Measurements from ENCODE around the gene SENP3. TPM values are rescaled to one million over a fixed set of nuclear protein-coding genes. Genes with fewer than 3 reads are reported as not detected.

SENP3 gene
- total and polyA plus RNA-seq, 2 of the 13 experiments (the other 11 are each of a cell fraction or from before 2014, with no cell fraction given), result 55.8 to 75.4 TPM

DNA sequence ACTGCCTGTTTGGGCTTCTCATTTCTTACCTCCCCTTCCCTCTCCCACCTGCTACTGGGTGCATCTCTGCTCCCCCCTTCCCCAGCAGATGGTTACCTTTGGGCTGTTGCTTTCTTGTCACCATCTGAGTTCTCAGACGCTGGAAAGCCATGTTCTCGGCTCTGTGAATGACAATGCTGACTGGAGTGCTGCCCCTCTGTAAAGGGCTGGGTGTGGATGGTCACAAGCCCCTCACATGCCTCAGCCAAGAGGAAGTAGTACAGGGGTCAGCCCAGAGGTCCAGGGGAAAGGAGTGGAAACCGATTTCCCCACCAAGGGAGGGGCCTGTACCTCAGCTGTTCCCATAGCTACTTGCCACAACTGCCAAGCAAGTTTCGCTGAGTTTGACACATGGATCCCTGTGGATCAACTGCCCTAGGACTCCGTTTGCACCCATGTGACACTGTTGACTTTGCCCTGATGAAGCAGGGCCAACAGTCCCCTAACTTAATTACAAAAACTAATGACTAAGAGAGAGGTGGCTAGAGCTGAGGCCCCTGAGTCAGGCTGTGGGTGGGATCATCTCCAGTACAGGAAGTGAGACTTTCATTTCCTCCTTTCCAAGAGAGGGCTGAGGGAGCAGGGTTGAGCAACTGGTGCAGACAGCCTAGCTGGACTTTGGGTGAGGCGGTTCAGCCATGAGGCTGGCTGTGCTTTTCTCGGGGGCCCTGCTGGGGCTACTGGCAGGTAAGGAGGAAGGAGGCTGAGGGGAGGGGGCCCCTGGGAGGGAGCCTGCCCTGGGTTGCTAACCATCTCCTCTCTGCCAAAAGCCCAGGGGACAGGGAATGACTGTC lies 17.5 kb downstream of the SENP3 start, which contains the start of gene CD68 (continued):
- peak; percentile 52; the same call in 1 of the 2 replicates for TF ChIP-seq ZNF770 (CRISPR knock-in tag; IDR thresholded peaks at IDR 0.05)
- 0 out of 2 replicates have a peak, but pooled peaks have one; percentile 21 for TF ChIP-seq ZNF205 (CRISPR knock-in tag; IDR thresholded peaks at IDR 0.05)
- TF ChIP-seq FOXO1 (CRISPR knock-in tag; IDR thresholded peaks at IDR 0.05), result no peak; the same call in 1 of the 2 replicates
- peak; percentile 69; the same call in 1 of the 2 replicates for TF ChIP-seq ZFP91 (CRISPR knock-in tag; IDR thresholded peaks at IDR 0.05; ENCODE audit: borderline replicate concordance)
- peak; percentile 77; the same call in 1 of the 2 replicates for TF ChIP-seq SIN3A (IDR thresholded peaks at IDR 0.05; ENCODE audit: borderline replicate concordance, low read depth, low read length)
- peak; percentile 88 for TF ChIP-seq MTERF4 (CRISPR knock-in tag; IDR thresholded peaks at IDR 0.05)
- TF ChIP-seq ZNF749 (CRISPR knock-in tag; IDR thresholded peaks at IDR 0.05; ENCODE audit: borderline replicate concordance), result peak; percentile 82; the same call in 1 of the 2 replicates
- no peak for TF ChIP-seq ONECUT2 (CRISPR knock-in tag; IDR thresholded peaks at IDR 0.05)
- TF ChIP-seq SETDB1 (CRISPR knock-in tag; IDR thresholded peaks at IDR 0.05; ENCODE audit: borderline replicate concordance), result no peak
- TF ChIP-seq ZC3H4 (CRISPR knock-in tag; IDR thresholded peaks at IDR 0.05; ENCODE audit: borderline replicate concordance), result peak; percentile 99
- 0 out of 2 replicates have a peak, but pooled peaks have one; percentile 38 for TF ChIP-seq HES4 (CRISPR knock-in tag; IDR thresholded peaks at IDR 0.05; ENCODE audit: borderline replicate concordance)
- no peak for TF ChIP-seq ZNF569 (CRISPR knock-in tag; IDR thresholded peaks at IDR 0.05; ENCODE audit: borderline replicate concordance)
- TF ChIP-seq GATAD2A (CRISPR knock-in tag; IDR thresholded peaks at IDR 0.05), result peak; percentile 47; the same call in 1 of the 2 replicates
- peak; percentile 34; the same call in 1 of the 2 replicates for TF ChIP-seq ARID5B (CRISPR knock-in tag; IDR thresholded peaks at IDR 0.05)
- peak; percentile 32; the same call in 1 of the 2 replicates for TF ChIP-seq SMC3 (IDR thresholded peaks at IDR 0.05; ENCODE audit: low read length)
- TF ChIP-seq ZBTB49 (CRISPR knock-in tag; IDR thresholded peaks at IDR 0.05; ENCODE audit: borderline replicate concordance), result peak; percentile 19; the same call in 1 of the 2 replicates
